ENCODE measurements around the gene WDCP. TPM values are rescaled to one million over a fixed set of nuclear protein-coding genes. Genes with fewer than 3 reads are reported as not detected.

WDCP gene
- total RNA-seq, 1 donor from 2014 or later: 5.2 TPM

DNA sequence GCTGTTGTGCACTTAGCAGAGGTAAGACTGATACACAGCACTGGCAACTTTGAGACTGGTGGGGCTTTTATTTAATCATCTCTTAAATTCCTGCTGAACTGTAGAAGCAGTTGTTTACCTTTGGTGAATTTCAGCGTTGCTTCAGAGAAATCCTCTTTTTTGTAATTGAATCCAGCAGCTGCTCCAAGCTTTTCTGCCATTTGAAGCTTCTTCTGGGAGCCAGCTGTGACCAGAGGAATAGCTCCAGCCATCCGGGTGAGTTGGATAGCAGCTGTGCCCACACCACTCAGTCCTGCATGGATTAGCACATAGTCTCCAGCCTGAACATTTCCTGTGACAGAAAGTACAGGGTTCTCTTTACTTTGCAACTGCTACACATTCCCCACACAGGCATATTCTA is 33.5 kb upstream of the WDCP start:
- Histone ChIP-seq H3K4me1 (peaks cover 22% of the 10 kb centered on the region), H3K27ac (no peak overlapping the region), H3K9me3 (no peaks in the 10 kb centered on the region), H3K36me3 (peaks cover 0 to 18% of the 10 kb centered on the region in 2 donors), H3K27me3 (no peaks in the 10 kb centered on the region), H3K4me3 (no peak overlapping the region)
- DNase-seq (ENCODE audit: extremely low spot score in 2 of 2): no peak
- no peak for TF ChIP-seq POLR2AphosphoS5 (IDR thresholded peaks at IDR 0.05; ENCODE audit: insufficient read depth in 1 of 2, low read depth in 1 of 2)
- TF ChIP-seq, protein P1, sequence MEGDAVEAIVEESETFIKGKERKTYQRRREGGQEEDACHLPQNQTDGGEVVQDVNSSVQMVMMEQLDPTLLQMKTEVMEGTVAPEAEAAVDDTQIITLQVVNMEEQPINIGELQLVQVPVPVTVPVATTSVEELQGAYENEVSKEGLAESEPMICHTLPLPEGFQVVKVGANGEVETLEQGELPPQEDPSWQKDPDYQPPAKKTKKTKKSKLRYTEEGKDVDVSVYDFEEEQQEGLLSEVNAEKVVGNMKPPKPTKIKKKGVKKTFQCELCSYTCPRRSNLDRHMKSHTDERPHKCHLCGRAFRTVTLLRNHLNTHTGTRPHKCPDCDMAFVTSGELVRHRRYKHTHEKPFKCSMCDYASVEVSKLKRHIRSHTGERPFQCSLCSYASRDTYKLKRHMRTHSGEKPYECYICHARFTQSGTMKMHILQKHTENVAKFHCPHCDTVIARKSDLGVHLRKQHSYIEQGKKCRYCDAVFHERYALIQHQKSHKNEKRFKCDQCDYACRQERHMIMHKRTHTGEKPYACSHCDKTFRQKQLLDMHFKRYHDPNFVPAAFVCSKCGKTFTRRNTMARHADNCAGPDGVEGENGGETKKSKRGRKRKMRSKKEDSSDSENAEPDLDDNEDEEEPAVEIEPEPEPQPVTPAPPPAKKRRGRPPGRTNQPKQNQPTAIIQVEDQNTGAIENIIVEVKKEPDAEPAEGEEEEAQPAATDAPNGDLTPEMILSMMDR (IDR thresholded peaks at IDR 0.05): no peak
- TF ChIP-seq POLR2A (IDR thresholded peaks at IDR 0.05): no peak
- intact Hi-C loops (cut with DNase I): no loop called here

GRCh38 chr2:24077879-24078278 is 30.7 kb upstream of the WDCP start:
- Histone ChIP-seq H3K4me1 (peaks cover 25% of the 10 kb centered on the region), H3K9me3 (no peaks in the 10 kb centered on the region), H3K36me3 (peaks cover 0 to 25% of the 10 kb centered on the region in 2 donors), H3K4me3 (peak overlapping the region; percentile 66 to 87), H3K27ac (peak overlapping the region; percentile 94), H3K27me3 (no peaks in the 10 kb centered on the region)
- intact Hi-C loops (cut with DNase I): no loop called here
- no peak for DNase-seq (ENCODE audit: extremely low spot score in 2 of 2)
- TF ChIP-seq, protein P1 (IDR thresholded peaks at IDR 0.05): no peak
- no peak for TF ChIP-seq POLR2AphosphoS5 (IDR thresholded peaks at IDR 0.05; ENCODE audit: insufficient read depth in 1 of 2, low read depth in 1 of 2)
- TF ChIP-seq POLR2A (IDR thresholded peaks at IDR 0.05): no peak

GRCh38 chr2:24077535-24077877 is 30.3 kb upstream of the WDCP start:
- Histone ChIP-seq H3K9me3 (no peaks in the 10 kb centered on the region), H3K27ac (peak overlapping the region; percentile 94), H3K36me3 (peaks cover 0 to 25% of the 10 kb centered on the region in 2 donors), H3K4me3 (peak overlapping the region; percentile 66 to 87), H3K4me1 (peaks cover 25% of the 10 kb centered on the region), H3K27me3 (no peaks in the 10 kb centered on the region)
- peak in 1 of 2 donors; percentile 89 for DNase-seq (ENCODE audit: extremely low spot score in 2 of 2)
- no peak for TF ChIP-seq POLR2AphosphoS5 (IDR thresholded peaks at IDR 0.05; ENCODE audit: insufficient read depth in 1 of 2, low read depth in 1 of 2)
- TF ChIP-seq, protein P1 (IDR thresholded peaks at IDR 0.05): no peak
- no peak for TF ChIP-seq POLR2A (IDR thresholded peaks at IDR 0.05)
- intact Hi-C loops (cut with DNase I): no loop called here

- intact Hi-C loops (cut with DNase I): no loop called here
- Histone ChIP-seq H3K9me3 (no peaks in the 10 kb centered on the region), H3K4me3 (peak overlapping the region; percentile 66 to 87), H3K27ac (peak overlapping the region; percentile 94), H3K27me3 (no peaks in the 10 kb centered on the region), H3K36me3 (peaks cover 0 to 23% of the 10 kb centered on the region in 2 donors), H3K4me1 (peaks cover 25% of the 10 kb centered on the region)
- peak in 1 of 2 donors; percentile 53 for TF ChIP-seq POLR2AphosphoS5 (IDR thresholded peaks at IDR 0.05; ENCODE audit: insufficient read depth in 1 of 2, low read depth in 1 of 2)
- TF ChIP-seq, protein P1 (IDR thresholded peaks at IDR 0.05): no peak
- DNase-seq (ENCODE audit: extremely low spot score in 2 of 2): no peak
Observed at GRCh38 chr2:24076849-24077534, 29.8 kb upstream of the WDCP start.

Data from vagina (tissue), 2 donors.